ENCODE measurements around the gene TMEM272. TPM values are rescaled to one million over a fixed set of nuclear protein-coding genes. Genes with fewer than 3 reads are reported as not detected.
A peak's percentile ranks its signal among the peaks of the same experiment; 100 is the strongest.

Gene TMEM272
- total and polyA plus RNA-seq, 9 of the 15 experiments (the other 6 are each of a cell fraction or from before 2014, with no cell fraction given), result 0.04 to 0.16 (median 0.06) TPM; not detected in 2

- TF ChIP-seq ZNF512 (tag; IDR thresholded peaks at IDR 0.05), result no peak
- no peak for TF ChIP-seq GTF2A2 (tag; IDR thresholded peaks at IDR 0.05)
- TF ChIP-seq BACH1 (tag; IDR thresholded peaks at IDR 0.05), result no peak
- TF ChIP-seq NCOA1 (IDR thresholded peaks at IDR 0.05; ENCODE audit: low read depth), result peak; percentile 56; the same call in 1 of the 2 replicates
- TF ChIP-seq RNF2 (IDR thresholded peaks at IDR 0.05), result 0 out of 2 replicates have a peak, but pooled peaks have one; percentile 27
- TF ChIP-seq EP300 (IDR thresholded peaks at IDR 0.05; ENCODE audit: low read length), result peak; percentile 61
- no peak for TF ChIP-seq FOXP4 (CRISPR knock-in tag; IDR thresholded peaks at IDR 0.05; ENCODE audit: borderline replicate concordance)
- 0 out of 2 replicates have a peak, but pooled peaks have one; percentile 10 for TF ChIP-seq ZNF395 (CRISPR knock-in tag; IDR thresholded peaks at IDR 0.05)
- no peak for TF ChIP-seq HMGXB4 (CRISPR knock-in tag; IDR thresholded peaks at IDR 0.05)
- TF ChIP-seq ZNF75A (CRISPR knock-in tag; IDR thresholded peaks at IDR 0.05), result no peak
- no peak for TF ChIP-seq ZBTB5 (IDR thresholded peaks at IDR 0.05)
- TF ChIP-seq EHMT2 (IDR thresholded peaks at IDR 0.05), result no peak
- 0 out of 2 replicates have a peak, but pooled peaks have one; percentile 27 for TF ChIP-seq MEF2D (tag; conservative IDR thresholded peaks at IDR 0.05; ENCODE audit: low read depth)
Observed at GRCh38 chr13:51785712-51786424, 59.1 kb downstream of the TMEM272 start (continued).
